ENCODE results near the gene THRSP. TPM values are rescaled to one million over a fixed set of nuclear protein-coding genes. Genes with fewer than 3 reads are reported as not detected.
A peak's percentile ranks its signal among the peaks of the same experiment; 100 is the strongest.

Gene THRSP
- total RNA-seq, 1 donor from 2014 or later: not detected

- no peak for DNase-seq (ENCODE audit: low spot score)
- H3K27ac Mint-ChIP-seq (ENCODE audit: unreplicated experiment): no peak overlapping the region
- no peaks in the 10 kb centered on the region for H3K9me3 Mint-ChIP-seq (ENCODE audit: unreplicated experiment)
- H3K4me3 Mint-ChIP-seq (ENCODE audit: unreplicated experiment): no peak overlapping the region
- peaks cover 12% of the 10 kb centered on the region for H3K36me3 Mint-ChIP-seq (ENCODE audit: low read depth, unreplicated experiment)
- H3K4me1 Mint-ChIP-seq (ENCODE audit: unreplicated experiment): no peaks in the 10 kb centered on the region
- no peak for TF ChIP-seq CTCF (IDR thresholded peaks at IDR 0.05; ENCODE audit: unreplicated experiment)
- peaks cover 3% of the 10 kb centered on the region for H3K27me3 Mint-ChIP-seq (ENCODE audit: unreplicated experiment)
Measured at GRCh38 chr11:78100261-78100660, 36.6 kb downstream of the THRSP start.

- Mint-ChIP-seq H3K4me3 (ENCODE audit: unreplicated experiment) (no peak overlapping the region), H3K36me3 (ENCODE audit: low read depth, unreplicated experiment) (peaks cover 12% of the 10 kb centered on the region)
- no peak for TF ChIP-seq CTCF (IDR thresholded peaks at IDR 0.05; ENCODE audit: unreplicated experiment)
Measured at GRCh38 chr11:78100676-78101472, 37.2 kb downstream of the THRSP start.

GRCh38 chr11:78109081-78110015 lies 45.7 kb downstream of the THRSP start:
- H3K9me3 Mint-ChIP-seq (ENCODE audit: unreplicated experiment): no peaks in the 10 kb centered on the region
- H3K27ac Mint-ChIP-seq (ENCODE audit: unreplicated experiment): peak overlapping the region; percentile 92
- peaks cover 8% of the 10 kb centered on the region for H3K4me1 Mint-ChIP-seq (ENCODE audit: unreplicated experiment)
- peaks cover 4% of the 10 kb centered on the region for H3K27me3 Mint-ChIP-seq (ENCODE audit: unreplicated experiment)
- no peak overlapping the region for H3K4me3 Mint-ChIP-seq (ENCODE audit: unreplicated experiment)
- TF ChIP-seq CTCF (IDR thresholded peaks at IDR 0.05; ENCODE audit: unreplicated experiment): no peak
- no peak for DNase-seq (ENCODE audit: low spot score)
- H3K36me3 Mint-ChIP-seq (ENCODE audit: low read depth, unreplicated experiment): peaks cover 4% of the 10 kb centered on the region

More at GRCh38 chr11:78100676-78101472, 37.2 kb downstream of the THRSP start:
- no peak for DNase-seq (ENCODE audit: low spot score)
- no peaks in the 10 kb centered on the region for H3K9me3 Mint-ChIP-seq (ENCODE audit: unreplicated experiment)
- H3K27ac Mint-ChIP-seq (ENCODE audit: unreplicated experiment): peak overlapping the region; percentile 42
- peaks cover 3% of the 10 kb centered on the region for H3K27me3 Mint-ChIP-seq (ENCODE audit: unreplicated experiment)
- H3K4me1 Mint-ChIP-seq (ENCODE audit: unreplicated experiment): no peaks in the 10 kb centered on the region

- Mint-ChIP-seq H3K36me3 (ENCODE audit: low read depth, unreplicated experiment) (peaks cover 4% of the 10 kb centered on the region), H3K27me3 (ENCODE audit: unreplicated experiment) (peaks cover 1% of the 10 kb centered on the region), H3K27ac (ENCODE audit: unreplicated experiment) (no peak overlapping the region), H3K9me3 (ENCODE audit: unreplicated experiment) (no peaks in the 10 kb centered on the region), H3K4me3 (ENCODE audit: unreplicated experiment) (no peak overlapping the region), H3K4me1 (ENCODE audit: unreplicated experiment) (peaks cover 8% of the 10 kb centered on the region)
- no peak for TF ChIP-seq CTCF (IDR thresholded peaks at IDR 0.05; ENCODE audit: unreplicated experiment)
- no peak for DNase-seq (ENCODE audit: low spot score)
Measured at GRCh38 chr11:78110351-78110750, 46.7 kb downstream of the THRSP start.
